ENCODE measurements around the gene ADCY1.

DNA sequence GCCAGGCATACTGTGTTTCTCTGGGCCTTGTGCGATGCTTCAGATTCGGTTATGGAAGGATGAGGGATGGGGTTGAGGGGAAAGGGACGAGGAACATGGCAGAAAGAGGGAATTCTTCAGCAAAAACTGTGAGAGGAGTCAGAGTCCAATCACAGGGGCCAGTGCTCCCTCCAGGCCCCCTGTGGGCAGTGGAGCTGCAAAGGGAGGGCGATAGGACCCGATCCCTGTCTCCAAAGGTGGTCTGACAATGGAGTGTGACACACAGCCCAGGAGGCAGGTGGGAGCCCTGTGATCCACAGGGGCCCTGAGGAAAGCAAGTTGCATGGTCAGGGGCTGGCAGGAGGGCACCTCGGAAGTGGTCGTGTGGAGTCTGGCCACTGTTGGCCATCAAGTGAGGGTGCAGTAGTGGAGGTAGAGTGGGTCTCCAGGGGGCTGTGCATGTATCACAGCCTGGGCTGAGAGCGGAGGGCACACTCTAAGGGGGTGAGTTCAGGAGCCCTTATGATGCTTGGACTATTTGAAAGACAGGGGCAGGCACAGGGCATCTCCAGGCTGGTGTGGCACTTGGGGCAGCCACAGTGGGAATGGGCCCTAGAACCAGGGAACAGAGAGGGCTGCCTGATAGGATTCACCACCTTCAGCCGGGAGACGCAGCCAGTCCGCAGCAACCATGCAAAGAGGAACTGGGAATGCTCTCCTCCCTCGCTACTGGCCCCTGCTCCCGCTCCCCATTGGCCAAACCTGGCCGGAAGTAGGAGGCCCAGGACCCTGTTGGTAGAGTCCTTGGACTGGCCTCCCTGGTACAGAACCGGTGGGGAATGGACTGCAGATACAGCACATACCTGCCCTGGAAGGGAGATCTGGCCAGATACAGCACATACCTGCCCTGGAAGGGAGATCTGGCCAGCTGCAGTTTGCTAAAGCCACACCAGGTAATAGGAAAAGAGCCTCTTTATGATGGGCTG, 115.9 kb downstream of the ADCY1 start:
- TF ChIP-seq, protein P1, sequence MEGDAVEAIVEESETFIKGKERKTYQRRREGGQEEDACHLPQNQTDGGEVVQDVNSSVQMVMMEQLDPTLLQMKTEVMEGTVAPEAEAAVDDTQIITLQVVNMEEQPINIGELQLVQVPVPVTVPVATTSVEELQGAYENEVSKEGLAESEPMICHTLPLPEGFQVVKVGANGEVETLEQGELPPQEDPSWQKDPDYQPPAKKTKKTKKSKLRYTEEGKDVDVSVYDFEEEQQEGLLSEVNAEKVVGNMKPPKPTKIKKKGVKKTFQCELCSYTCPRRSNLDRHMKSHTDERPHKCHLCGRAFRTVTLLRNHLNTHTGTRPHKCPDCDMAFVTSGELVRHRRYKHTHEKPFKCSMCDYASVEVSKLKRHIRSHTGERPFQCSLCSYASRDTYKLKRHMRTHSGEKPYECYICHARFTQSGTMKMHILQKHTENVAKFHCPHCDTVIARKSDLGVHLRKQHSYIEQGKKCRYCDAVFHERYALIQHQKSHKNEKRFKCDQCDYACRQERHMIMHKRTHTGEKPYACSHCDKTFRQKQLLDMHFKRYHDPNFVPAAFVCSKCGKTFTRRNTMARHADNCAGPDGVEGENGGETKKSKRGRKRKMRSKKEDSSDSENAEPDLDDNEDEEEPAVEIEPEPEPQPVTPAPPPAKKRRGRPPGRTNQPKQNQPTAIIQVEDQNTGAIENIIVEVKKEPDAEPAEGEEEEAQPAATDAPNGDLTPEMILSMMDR (conservative IDR thresholded peaks at IDR 0.05; ENCODE audit: low read depth, low read length), result no peak
- TF ChIP-seq EZH2 (IDR thresholded peaks at IDR 0.05; ENCODE audit: borderline replicate concordance, low read depth, low read length, poor library complexity, severe bottlenecking), result no peak

All from A673 (cell line).